Mucosa of descending colon (tissue), 3 donors: ENCODE data around the gene KCNIP1. TPM values are rescaled to one million over a fixed set of nuclear protein-coding genes. Genes with fewer than 3 reads are reported as not detected.

ENCODE experiments used
- ATAC-seq: fragments of 200-7000 bp; cut with Tn5 transposase; one replicate; pipeline ENCODE4 v1.9.1; 2020; ENCODE audit warnings: mild to moderate bottlenecking, moderate library complexity
- DNase-seq, 3 donors: peaks; one replicate each; pipeline ENCODE4 v3.0.0-alpha.2; 2020
- H3K36me3 ChIP-seq: fragments of 200-600 bp; one replicate; pipeline ENCODE4 v1.8.0; 2021; ENCODE audit warnings: low read depth, mild to moderate bottlenecking
- H3K4me1 ChIP-seq: fragments of 200-600 bp; one replicate; pipeline ENCODE4 v1.8.0; 2021; ENCODE audit warnings: low read depth, mild to moderate bottlenecking
- H3K4me3 ChIP-seq: fragments of 200-600 bp; one replicate; pipeline ENCODE4 v1.8.0; 2021; ENCODE audit warnings: mild to moderate bottlenecking
- H3K9me3 ChIP-seq: fragments of 200-600 bp; one replicate; pipeline ENCODE4 v1.8.0; 2021; ENCODE audit warnings: mild to moderate bottlenecking
- CTCF ChIP-seq: fragments of 200-600 bp; IDR thresholded peaks from one replicate; pipeline ENCODE4 v1.8.0; 2022; ENCODE audit warnings: antibody characterized with exemption, mild to moderate bottlenecking
- intact Hi-C, 2 donors: fragments of 100-400 bp; cut with DNase I in 1 of 2; cut with micrococcal nuclease in 1 of 2; formaldehyde crosslinking; loops; one replicate each; pipeline versions ENCODE4 v1.11.0 to v1.11.1; 2022; cut with DNase I, micrococcal nuclease
- total RNA-seq, 3 donors: library from RNA; stranded (reverse); fragmentation: NEBNext Ultra II Directional in 2 of 3; extraction: Animal tissue kit (Norgen Biotek cat#: 25700) in 2 of 3; gene quantifications; one replicate each; pipeline versions ENCODE4 v1.2.1 to v1.2.4, GENCODE V29; 2021 to 2023
- donor health status: DM: no; HTN: no; CAD: no; lungs with moderate emphysema.
- donor health status: DM: no; HTN: no; CAD: no.
- donor health status: DM: no; HTN: yes; CAD: no.

The KCNIP1 gene
- total RNA-seq, 3 donors from 2014 or later = 0.79 TPM; not detected in 2

- ATAC-seq (no peak), DNase-seq (no peak)
- intact Hi-C loops = no loop called here
- no peaks in the 10 kb centered on the region for H3K36me3 ChIP-seq
- no peak overlapping the region for H3K4me3 ChIP-seq
- H3K4me1 ChIP-seq = no peaks in the 10 kb centered on the region
- no peak for TF ChIP-seq CTCF
- H3K9me3 ChIP-seq = no peaks in the 10 kb centered on the region
Observed at GRCh38 chr5:170639221-170639925, 135.6 kb downstream of the KCNIP1 start.

GRCh38 chr5:170640731-170641588 lies 137.1 kb downstream of the KCNIP1 start:
- no peak overlapping the region for H3K4me3 ChIP-seq
- TF ChIP-seq CTCF = no peak
- DNase-seq = no peak
- H3K4me1 ChIP-seq = no peaks in the 10 kb centered on the region
- no peaks in the 10 kb centered on the region for H3K36me3 ChIP-seq
- intact Hi-C loops = no loop called here
- H3K9me3 ChIP-seq = no peaks in the 10 kb centered on the region
- no peak for ATAC-seq

- no peak overlapping the region for H3K4me3 ChIP-seq
- no peaks in the 10 kb centered on the region for H3K9me3 ChIP-seq
- no peaks in the 10 kb centered on the region for H3K36me3 ChIP-seq
- no peaks in the 10 kb centered on the region for H3K4me1 ChIP-seq
- intact Hi-C loops = no loop called here
- no peak for TF ChIP-seq CTCF
- ATAC-seq (no peak), DNase-seq (no peak)
Observed at GRCh38 chr5:170641589-170642031, 137.8 kb downstream of the KCNIP1 start.

GRCh38 chr5:170642066-170642735 lies 138.4 kb downstream of the KCNIP1 start:
- H3K9me3 ChIP-seq = no peaks in the 10 kb centered on the region
- DNase-seq (no peak), ATAC-seq (no peak)
- H3K4me3 ChIP-seq = no peak overlapping the region
- no peaks in the 10 kb centered on the region for H3K4me1 ChIP-seq
- no peaks in the 10 kb centered on the region for H3K36me3 ChIP-seq
- intact Hi-C loops = no loop called here
- no peak for TF ChIP-seq CTCF

- DNase-seq (no peak), ATAC-seq (no peak)
- no peaks in the 10 kb centered on the region for H3K4me1 ChIP-seq
- no peak for TF ChIP-seq CTCF
- intact Hi-C loops = no loop called here
- H3K4me3 ChIP-seq = no peak overlapping the region
- no peaks in the 10 kb centered on the region for H3K9me3 ChIP-seq
- no peaks in the 10 kb centered on the region for H3K36me3 ChIP-seq
Observed at GRCh38 chr5:170642776-170643436, 139.1 kb downstream of the KCNIP1 start.
